ENCODE measurements around the gene VRK2.
"Not testable (repeated sequence)": the region's sequence is repeated elsewhere in the genome, so short reads cannot be mapped to it uniquely, and the experiment has no call there.

Gene VRK2

GRCh38 chr2:58110765-58111164 lies 64.2 kb downstream of the VRK2 start:
- no peak for DNase-seq

- not testable (repeated sequence) for DNase-seq
These were observed 67.0 kb downstream of the VRK2 start for GRCh38 chr2:58113563-58113962.

DNA sequence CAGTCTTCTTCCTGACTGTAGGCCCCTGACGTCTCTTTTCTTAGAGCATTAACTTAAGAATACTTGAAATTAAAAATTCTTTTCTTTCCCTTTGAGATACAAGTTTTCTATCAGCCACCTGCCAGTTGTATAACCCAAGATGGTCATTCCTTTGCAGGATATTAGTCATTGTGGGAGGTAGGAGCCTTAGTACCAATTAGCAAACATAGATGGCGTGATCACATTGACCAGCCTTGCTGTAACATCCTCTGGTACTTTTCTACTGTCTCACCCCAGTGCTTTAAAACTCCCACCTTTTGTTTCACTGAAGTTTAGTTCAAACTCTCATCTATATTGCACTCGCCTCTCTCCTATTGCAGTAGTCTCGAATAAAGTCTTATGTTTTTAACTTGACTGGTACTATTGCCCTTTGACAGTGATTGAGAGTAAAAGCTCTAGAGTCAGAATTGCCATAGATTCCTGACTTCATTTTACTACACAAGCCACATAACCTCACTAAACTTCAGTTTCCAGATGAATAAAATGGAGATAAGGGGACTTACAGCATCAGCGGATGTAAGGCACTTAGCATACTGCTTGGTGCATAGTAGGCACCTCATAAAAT lies 74.1 kb downstream of the VRK2 start:
- no peak for DNase-seq

DNA sequence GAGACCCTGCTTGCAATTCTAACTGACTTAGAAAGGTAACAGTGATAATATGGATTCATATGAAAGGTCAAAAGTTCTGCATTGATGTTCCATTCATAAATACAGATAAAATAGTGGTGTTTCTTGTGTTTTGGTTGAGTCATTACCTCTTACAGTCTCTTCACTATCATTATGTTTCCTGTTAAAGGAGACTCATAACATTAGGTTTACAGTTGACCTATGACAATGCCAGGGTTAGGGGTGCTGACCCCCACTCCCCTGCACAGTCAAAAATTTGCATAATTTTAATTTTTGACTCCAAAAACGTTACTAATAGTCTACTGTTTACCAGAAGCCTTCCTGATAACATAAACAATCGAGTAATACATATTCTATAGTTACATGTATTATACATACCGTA lies 75.4 kb downstream of the VRK2 start:
- DNase-seq: no peak

- DNase-seq: no peak
These were observed 75.9 kb downstream of the VRK2 start for GRCh38 chr2:58122540-58122939.

DNA sequence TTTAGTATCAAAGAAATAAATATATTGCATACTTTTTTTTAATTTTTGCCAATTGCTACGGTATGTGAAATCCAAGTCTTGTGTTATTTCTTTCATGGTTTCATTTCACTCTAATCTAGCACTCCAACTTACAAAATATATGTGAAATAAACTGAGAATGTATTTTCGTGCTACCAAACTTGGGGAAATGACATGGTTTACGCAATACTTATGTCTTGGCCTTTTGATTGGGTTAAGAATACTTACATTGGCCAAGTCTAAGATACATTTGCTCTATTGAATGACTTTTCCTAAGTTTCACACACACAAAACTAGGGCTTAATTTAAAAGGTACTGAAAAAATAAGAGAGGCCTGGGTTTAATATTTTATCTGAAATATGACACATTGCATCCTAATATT lies 80.5 kb downstream of the VRK2 start:
- DNase-seq: no peak

DNA sequence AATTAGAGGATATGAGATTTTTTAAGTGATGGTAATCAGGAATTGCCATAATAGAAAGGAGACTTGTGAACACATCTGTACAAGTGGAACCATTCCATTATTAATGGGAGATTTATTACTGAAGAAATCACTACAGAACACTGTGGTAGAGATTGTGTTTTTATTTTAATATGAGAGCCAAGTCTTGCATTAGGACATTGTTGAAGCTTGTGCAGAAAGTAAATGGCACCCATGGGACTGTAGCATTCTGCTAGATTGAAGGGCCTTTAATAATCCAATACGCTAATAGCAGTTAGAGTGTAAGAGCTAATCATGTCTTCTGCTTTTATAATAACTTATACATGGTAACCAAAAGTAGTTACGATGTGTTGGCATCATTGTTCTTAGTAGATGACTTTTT lies 83.6 kb downstream of the VRK2 start:
- no peak for DNase-seq

- no peak for DNase-seq
These were observed 84.8 kb downstream of the VRK2 start for GRCh38 chr2:58131191-58132011.

- DNase-seq: no peak
These were observed 86.8 kb downstream of the VRK2 start for GRCh38 chr2:58133395-58133794.

DNA sequence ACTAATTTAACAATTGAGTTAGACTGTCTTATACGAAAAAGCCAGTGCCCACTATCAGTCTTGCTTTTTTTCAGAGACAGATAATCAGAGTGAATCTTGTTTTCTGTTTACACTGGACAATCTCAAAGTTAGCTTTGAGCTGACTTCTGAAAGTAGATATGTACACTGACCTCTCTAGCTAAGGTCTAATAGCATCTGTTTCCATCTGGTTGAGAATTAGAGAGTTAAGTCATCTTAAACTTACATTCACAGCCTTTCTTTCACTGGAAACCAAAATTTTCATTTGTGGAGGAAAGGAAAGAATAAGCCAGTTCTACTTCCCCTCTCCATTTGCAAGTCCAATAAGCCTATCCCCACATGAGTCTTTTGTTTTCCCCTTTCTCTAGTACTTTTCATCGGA lies 89.3 kb downstream of the VRK2 start:
- no peak for DNase-seq

DNA sequence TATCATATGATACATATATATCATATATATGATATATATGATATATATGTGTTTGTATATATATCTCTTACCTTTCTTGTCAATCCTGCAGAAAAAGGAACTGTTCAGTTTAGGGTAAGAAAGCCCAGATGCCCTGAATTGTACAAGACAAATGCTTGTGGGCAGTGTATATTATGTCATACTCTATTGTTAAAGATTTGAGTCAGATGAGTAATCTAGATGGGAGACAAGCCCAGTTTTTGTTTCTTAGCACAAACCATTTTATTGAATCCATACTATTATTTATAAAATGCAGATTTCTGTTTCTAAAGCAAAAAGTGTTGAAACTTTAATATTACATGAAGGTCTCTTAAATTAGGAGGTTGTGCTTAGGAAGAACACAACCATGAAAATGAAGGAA lies 90.6 kb downstream of the VRK2 start:
- DNase-seq: no peak

DNA sequence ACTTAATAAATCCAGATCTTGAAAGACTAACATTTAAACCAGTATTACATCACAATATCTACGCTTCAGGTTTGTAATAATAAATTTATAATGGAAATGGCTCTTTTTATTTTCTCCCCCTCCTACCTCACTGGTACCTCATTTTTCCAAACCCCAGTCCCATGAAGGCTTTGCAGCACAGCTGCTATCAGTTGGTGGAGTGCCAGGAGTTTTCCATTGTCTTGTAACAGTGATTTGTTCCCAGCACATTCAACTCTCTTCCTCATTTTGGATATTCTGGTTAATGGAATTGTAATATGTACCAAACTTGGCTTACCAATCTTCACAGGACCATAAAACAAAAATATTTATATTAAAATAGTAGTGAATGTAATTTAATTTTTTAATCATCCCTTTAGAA lies 91.2 kb downstream of the VRK2 start:
- no peak for DNase-seq

DNA sequence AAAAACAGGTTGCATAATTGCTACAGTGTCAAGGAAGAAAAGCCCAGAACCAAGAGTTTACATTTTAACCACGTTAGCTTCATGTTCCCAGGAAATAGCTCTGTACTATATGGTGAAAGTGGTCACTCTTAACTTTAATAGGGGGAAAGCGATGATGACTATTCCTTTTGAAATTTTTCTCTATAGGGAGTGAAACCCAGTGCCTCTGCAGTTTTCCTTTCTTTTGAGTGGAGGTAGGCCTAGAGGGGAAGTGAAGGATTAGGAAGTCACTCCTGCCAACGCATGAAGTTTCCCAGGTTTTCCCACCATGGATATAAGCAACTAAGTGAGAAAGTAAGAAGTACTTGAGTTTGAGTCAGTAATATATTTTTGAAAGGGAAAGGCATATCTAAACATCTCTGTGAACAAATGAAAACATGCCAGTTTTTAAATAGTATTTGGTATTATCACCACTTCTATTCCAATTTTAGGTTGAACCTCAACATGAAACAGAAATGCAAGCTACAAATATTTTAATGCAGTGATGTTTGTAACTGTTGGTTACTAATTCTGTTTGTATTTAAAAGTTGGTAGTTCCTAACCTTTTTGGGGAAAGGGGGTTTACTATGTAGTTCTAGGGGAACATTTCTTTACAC lies 91.9 kb downstream of the VRK2 start:
- DNase-seq: no peak

DNA sequence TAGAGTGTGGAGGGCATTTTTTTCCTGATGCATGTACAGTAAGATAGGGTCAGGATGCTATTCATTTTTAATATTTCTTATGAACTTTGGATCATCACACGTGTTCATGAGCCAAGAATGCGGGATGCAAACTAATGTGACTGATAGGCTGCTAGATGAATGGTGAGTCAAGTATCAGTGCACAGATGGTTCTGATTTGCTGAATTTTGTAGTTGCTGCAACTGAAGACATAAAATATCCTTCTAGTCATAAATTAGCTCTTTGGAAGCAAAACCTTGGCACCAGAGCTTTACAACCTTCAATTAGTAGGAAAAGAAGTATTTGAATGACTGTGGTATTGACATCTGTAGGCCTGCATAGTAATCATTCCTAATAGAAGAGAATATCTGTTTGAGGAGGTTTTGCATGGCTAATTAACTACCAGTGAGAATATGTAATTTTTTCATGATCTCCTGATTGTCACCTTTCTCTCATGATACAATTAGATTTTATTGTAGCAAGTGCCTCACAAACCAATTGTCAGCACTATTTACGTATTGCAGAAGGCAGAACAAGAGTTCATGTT lies 94.0 kb downstream of the VRK2 start:
- DNase-seq: no peak

DNA sequence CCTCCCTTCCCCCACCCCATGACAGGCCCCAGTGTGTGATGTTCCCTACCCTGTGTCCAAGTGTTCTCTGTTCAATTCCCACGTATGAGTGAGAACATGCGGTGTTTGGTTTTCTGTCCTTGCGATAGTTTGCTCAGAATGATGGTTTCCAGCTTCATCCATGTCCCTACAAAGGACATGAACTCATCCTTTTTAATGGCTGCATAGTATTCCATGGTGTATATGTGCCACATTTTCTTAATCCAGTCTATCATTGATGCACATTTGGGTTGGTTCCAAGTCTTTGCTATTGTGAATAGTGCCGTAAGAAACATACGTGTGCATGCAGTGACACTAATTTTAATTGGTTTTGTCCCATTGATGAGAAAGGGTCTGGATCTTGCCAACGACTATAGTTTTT lies 99.2 kb downstream of the VRK2 start:
- DNase-seq: not testable (repeated sequence)

- no peak for DNase-seq
These were observed 100.1 kb downstream of the VRK2 start for GRCh38 chr2:58146707-58147106.

DNA sequence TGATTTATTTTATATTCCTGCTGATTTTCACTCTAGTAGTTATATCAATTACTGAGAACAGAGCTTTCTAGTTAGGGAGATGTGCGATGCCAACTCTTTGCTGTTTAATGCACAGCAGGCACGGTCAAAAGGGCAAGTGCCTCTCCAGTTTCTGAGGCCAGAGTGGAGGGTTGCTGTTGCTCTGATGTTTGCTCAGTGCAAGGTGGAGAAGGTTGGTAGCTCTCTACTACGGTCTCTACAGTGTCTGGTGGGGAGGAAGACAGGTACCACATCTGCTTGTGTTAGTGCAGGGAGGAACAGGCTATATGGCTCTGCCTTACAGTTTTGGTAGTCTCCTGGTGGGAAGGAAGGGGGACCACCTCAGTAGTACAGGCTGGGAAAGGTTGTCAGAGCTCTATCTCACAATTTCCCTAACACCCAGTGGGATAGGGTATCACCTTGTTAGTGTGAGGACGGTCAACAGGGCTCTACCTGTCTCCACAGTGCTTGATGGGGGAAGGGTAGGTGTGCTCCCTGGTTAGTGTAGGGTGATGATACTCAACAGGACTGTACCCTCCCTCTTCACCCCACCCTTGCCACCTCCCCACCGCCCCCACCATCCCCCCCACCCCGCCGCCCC lies 108.7 kb downstream of the VRK2 start:
- DNase-seq: no peak

DNA sequence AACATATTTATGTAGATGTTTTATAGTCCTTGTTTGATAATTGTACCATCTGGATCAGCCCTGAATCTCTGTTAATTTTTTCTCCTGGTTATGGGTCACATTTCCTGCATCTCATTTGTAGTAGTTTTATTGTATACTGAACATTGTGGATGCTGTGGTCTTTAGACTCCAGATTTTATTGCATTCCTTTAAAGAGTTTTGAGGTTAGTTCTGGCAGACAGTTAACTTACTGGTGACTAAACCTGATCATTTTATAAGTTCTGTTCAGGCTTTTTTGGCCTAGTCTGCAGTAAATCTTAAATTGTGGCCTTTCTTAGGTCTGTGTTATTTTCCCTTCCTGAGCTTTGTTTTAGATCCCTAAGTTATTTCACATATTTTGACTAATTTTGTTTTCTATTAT lies 110.2 kb downstream of the VRK2 start:
- no peak for DNase-seq

DNA sequence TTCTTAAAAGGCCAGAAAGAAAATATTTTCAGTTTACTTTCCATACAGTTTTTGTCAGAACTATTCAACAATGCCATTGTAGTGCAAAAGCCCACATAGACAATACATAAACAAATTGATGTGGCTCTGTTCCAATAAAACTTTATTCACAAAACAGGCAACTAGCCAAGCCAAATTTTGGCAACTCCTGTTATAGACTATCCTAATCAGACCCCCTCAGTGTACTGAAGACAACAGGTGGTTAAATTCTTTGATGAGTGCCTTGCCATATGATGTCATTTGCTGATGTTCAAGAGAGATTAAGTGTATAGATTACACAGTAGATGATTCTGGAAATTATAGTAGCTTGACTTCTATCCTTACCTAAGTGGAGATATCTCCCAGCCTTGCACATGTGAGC lies 111.1 kb downstream of the VRK2 start:
- no peak for DNase-seq

- no peak for DNase-seq
These were observed 111.9 kb downstream of the VRK2 start for GRCh38 chr2:58158481-58158880.

GRCh38 chr2:58163913-58164312 lies 117.3 kb downstream of the VRK2 start:
- DNase-seq: no peak

DNA sequence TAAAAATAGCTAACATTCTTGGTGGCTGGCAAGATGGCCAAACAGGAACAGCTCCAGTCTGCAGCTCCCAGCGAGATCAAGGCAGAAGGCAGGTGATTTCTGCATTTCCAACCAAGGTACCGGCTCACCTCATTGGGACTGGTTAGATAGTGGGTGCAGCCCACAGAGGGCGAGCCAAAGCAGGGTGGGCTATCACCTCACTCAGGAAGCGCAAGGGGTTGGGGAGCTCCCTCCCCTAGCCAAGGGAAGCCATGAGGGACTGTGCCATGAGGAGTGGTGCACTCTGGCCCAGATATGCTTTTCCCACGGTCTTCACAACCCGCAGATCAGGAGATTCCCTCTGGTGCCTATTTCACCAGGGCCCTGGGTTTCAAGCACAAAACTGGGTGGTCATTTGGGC lies 121.5 kb downstream of the VRK2 start:
- DNase-seq: not testable (repeated sequence)

DNA sequence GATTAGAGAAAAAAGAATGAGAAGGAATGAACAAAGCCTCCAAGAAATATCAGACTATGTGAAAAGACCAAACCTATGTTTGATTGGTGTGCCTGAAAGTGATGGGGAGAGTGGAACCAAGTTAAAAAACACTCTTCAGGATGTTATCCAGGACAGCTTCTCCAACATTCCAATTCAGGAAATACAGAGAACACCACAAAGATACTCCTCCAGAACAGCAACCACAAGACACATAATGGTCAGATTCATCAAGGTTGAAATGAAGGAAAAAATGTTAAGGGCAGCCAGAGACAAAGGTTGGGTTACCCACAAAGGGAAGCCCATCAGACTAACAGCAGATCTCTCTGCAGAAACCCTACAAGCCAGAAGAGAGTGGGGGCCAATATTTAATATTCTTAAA lies 123.2 kb downstream of the VRK2 start:
- DNase-seq: not testable (repeated sequence)

Measured in DMS 273 treated with DMSO at 0.1 percent for 48 hours (cell line).